K562 (cell line): ENCODE measurements around the gene VSTM1. TPM values are rescaled to one million over a fixed set of nuclear protein-coding genes. Genes with fewer than 3 reads are reported as not detected.
A peak's percentile ranks its signal among the peaks of the same experiment; 100 is the strongest.

Experiments
- CHD1 ChIP-seq: fragments of 200-600 bp; sonication (generic); IDR thresholded peaks from one replicate; pipeline ENCODE4 v1.6.1; 2012; ENCODE audit warnings: mild to moderate bottlenecking, moderate library complexity, low read length, inconsistent platforms
- E2F6 ChIP-seq, 2 experiments: IDR thresholded peaks; 2 replicates each; pipeline ENCODE4 v1.6.1; 2011; ENCODE audit warnings: borderline replicate concordance in 1 of 2, control low read depth in 1 of 2, low read depth in 1 of 2, low read length in 1 of 2, mild to moderate bottlenecking in 1 of 2, mixed read lengths in 1 of 2, moderate library complexity in 1 of 2; ENCODE audit not compliant: insufficient read depth in 1 of 2, insufficient read length in 1 of 2, poor library complexity in 1 of 2, severe bottlenecking in 1 of 2; ENCODE audit errors: extremely low read depth in 1 of 2
- MAFG ChIP-seq: fragments of 450-650 bp; conservative IDR thresholded peaks from 2 replicates; pipeline ENCODE4 v1.6.1; 2016; ENCODE audit warnings: missing genetic modification characterization, missing compliant biosample characterization
- NCOA2 ChIP-seq, 2 experiments: fragments of 450-650 bp; IDR thresholded peaks; 2 replicates each; pipeline ENCODE4 v1.6.1; 2018; ENCODE audit warnings: mild to moderate bottlenecking in 2 of 2, moderate library complexity in 1 of 2; ENCODE audit not compliant: partially characterized antibody in 2 of 2
- PATZ1 ChIP-seq: fragments of 250-450 bp; sonication (Bioruptor Pico); IDR thresholded peaks from 2 replicates; pipeline ENCODE4 v1.5.0; 2020; ENCODE audit warnings: mild to moderate bottlenecking, borderline replicate concordance
- PHB ChIP-seq: fragments of 250-450 bp; sonication (Bioruptor Pico); IDR thresholded peaks from 2 replicates; pipeline ENCODE4 v1.5.0; 2021
- POLR2G ChIP-seq: fragments of 200-400 bp; formaldehyde crosslinking; IDR thresholded peaks from 2 replicates; pipeline ENCODE4 v1.6.1; 2017; ENCODE audit warnings: low read depth, mild to moderate bottlenecking, antibody characterized with exemption, low read length, moderate library complexity
- RBFOX2 ChIP-seq: fragments of 200-400 bp; formaldehyde crosslinking; IDR thresholded peaks from 2 replicates; pipeline ENCODE4 v1.6.1; 2017; ENCODE audit warnings: low read depth, mild to moderate bottlenecking, low read length, moderate library complexity
- RCOR1 ChIP-seq, 2 experiments: IDR thresholded peaks; 2 replicates each; pipeline ENCODE4 v1.6.1; 2012; ENCODE audit warnings: low read depth in 2 of 2, low read length in 2 of 2, borderline replicate concordance in 1 of 2, improper control_type of control experiment in 1 of 2
- SNRNP70 ChIP-seq: fragments of 200-400 bp; formaldehyde crosslinking; optimal IDR thresholded peaks from 2 replicates; pipeline ENCODE3; 2017; ENCODE audit warnings: low read depth, low read length
- ZBTB7A ChIP-seq: IDR thresholded peaks from 2 replicates; pipeline ENCODE4 v1.6.1; 2011; ENCODE audit warnings: low read depth, mild to moderate bottlenecking, low read length, moderate library complexity, borderline replicate concordance; ENCODE audit not compliant: control insufficient read depth
- ZFPM2 ChIP-seq: fragments of 250-450 bp; sonication (Bioruptor Pico); IDR thresholded peaks from 2 replicates; pipeline ENCODE4 v1.5.1; 2022; ENCODE audit warnings: mild to moderate bottlenecking
- ZNF197 ChIP-seq: fragments of 200-800 bp; sonication (Bioruptor generic); IDR thresholded peaks from 2 replicates; pipeline ENCODE4 v1.6.1; 2016; ENCODE audit warnings: low read depth, missing genetic modification characterization, missing compliant biosample characterization
- polyA plus RNA-seq, 8 experiments: library from polyadenylated mRNA; depleted of rRNA in 4 of 8; stranded (reverse) in 5 of 8; unstranded in 3 of 8; fragments of >200 nt; fragmentation: Nextera tagmentation in 2 of 8; fragmentation: Illumina TruSeq in 1 of 8; extraction: Ambion mirVana in 2 of 8; extraction: Trizol in 1 of 8; gene quantifications; 2 replicates each; pipeline versions ENCODE4 v1.2.1 to v1.2.3, GENCODE V29; 2011 to 2014; ENCODE audit warnings: inconsistent platforms in 1 of 8, missing spikeins in 1 of 8
- total RNA-seq, 7 experiments: library from RNA; depleted of rRNA in 6 of 7; stranded (reverse); fragments of >200 nt in 6 of 7; fragmentation: Illumina TruSeq in 2 of 7; extraction: Trizol in 2 of 7; gene quantifications; 2 replicates each; pipeline versions ENCODE4 v1.2.1 to v1.2.3, GENCODE V29; 2011 to 2021; ENCODE audit warnings: low replicate concordance in 1 of 7
- TF ChIP-seq, protein P1 (sequence below): fragments of 450-650 bp; IDR thresholded peaks from 2 replicates; pipeline ENCODE4 v1.6.1; 2018; ENCODE audit not compliant: partially characterized antibody
- TF ChIP-seq, protein P2 (sequence below), 3 experiments: IDR thresholded peaks in 2 of 3; conservative IDR thresholded peaks in 1 of 3; 2 replicates each; pipeline ENCODE4 v1.5.1; 2011 to 2012; ENCODE audit warnings: low read length in 3 of 3, mild to moderate bottlenecking in 3 of 3, control low read depth in 2 of 3, improper control_type of control experiment in 1 of 3, inconsistent platforms in 1 of 3, low read depth in 1 of 3, mixed read lengths in 1 of 3, moderate library complexity in 1 of 3; ENCODE audit not compliant: insufficient read depth in 2 of 3
- TF ChIP-seq, protein P3 (sequence below): fragments of 450-650 bp; formaldehyde crosslinking; IDR thresholded peaks from 2 replicates; pipeline ENCODE4 v1.4.0; 2020; ENCODE audit warnings: mild to moderate bottlenecking, mixed read lengths

The VSTM1 gene
- total and polyA plus RNA-seq, 9 of the 15 experiments (the other 6 are each of a cell fraction or from before 2014, with no cell fraction given), result not detected

- TF ChIP-seq E2F6 (IDR thresholded peaks at IDR 0.05; ENCODE audit: borderline replicate concordance in 1 of 2, extremely low read depth in 1 of 2, insufficient read depth in 1 of 2, insufficient read length in 1 of 2, low read depth in 1 of 2, low read length in 1 of 2, poor library complexity in 1 of 2, severe bottlenecking in 1 of 2) (no peak), RBFOX2 (no peak), POLR2G (peak; percentile 26; the same call in 1 of the 2 replicates), CHD1 (no peak), PHB (no peak), NCOA2 (IDR thresholded peaks at IDR 0.05; ENCODE audit: partially characterized antibody in 2 of 2) (no peak), ZFPM2 (CRISPR knock-in tag) (no peak), MAFG (no peak), RCOR1 (IDR thresholded peaks at IDR 0.05; ENCODE audit: borderline replicate concordance in 1 of 2, low read depth in 2 of 2, low read length in 2 of 2) (no peak), ZBTB7A (0 out of 2 replicates have a peak, but pooled peaks have one; percentile 10), SNRNP70 (no peak), ZNF197 (no peak), PATZ1 (CRISPR knock-in tag) (no peak)
- TF ChIP-seq, protein P1, sequence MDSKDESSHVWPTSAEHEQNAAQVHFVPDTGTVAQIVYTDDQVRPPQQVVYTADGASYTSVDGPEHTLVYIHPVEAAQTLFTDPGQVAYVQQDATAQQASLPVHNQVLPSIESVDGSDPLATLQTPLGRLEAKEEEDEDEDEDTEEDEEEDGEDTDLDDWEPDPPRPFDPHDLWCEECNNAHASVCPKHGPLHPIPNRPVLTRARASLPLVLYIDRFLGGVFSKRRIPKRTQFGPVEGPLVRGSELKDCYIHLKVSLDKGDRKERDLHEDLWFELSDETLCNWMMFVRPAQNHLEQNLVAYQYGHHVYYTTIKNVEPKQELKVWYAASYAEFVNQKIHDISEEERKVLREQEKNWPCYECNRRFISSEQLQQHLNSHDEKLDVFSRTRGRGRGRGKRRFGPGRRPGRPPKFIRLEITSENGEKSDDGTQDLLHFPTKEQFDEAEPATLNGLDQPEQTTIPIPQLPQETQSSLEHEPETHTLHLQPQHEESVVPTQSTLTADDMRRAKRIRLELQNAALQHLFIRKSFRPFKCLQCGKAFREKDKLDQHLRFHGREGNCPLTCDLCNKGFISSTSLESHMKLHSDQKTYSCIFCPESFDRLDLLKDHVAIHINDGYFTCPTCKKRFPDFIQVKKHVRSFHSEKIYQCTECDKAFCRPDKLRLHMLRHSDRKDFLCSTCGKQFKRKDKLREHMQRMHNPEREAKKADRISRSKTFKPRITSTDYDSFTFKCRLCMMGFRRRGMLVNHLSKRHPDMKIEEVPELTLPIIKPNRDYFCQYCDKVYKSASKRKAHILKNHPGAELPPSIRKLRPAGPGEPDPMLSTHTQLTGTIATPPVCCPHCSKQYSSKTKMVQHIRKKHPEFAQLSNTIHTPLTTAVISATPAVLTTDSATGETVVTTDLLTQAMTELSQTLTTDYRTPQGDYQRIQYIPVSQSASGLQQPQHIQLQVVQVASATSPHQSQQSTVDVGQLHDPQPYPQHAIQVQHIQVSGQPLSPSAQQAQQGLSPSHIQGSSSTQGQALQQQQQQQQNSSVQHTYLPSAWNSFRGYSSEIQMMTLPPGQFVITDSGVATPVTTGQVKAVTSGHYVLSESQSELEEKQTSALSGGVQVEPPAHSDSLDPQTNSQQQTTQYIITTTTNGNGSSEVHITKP, result no peak
- TF ChIP-seq, protein P2, sequence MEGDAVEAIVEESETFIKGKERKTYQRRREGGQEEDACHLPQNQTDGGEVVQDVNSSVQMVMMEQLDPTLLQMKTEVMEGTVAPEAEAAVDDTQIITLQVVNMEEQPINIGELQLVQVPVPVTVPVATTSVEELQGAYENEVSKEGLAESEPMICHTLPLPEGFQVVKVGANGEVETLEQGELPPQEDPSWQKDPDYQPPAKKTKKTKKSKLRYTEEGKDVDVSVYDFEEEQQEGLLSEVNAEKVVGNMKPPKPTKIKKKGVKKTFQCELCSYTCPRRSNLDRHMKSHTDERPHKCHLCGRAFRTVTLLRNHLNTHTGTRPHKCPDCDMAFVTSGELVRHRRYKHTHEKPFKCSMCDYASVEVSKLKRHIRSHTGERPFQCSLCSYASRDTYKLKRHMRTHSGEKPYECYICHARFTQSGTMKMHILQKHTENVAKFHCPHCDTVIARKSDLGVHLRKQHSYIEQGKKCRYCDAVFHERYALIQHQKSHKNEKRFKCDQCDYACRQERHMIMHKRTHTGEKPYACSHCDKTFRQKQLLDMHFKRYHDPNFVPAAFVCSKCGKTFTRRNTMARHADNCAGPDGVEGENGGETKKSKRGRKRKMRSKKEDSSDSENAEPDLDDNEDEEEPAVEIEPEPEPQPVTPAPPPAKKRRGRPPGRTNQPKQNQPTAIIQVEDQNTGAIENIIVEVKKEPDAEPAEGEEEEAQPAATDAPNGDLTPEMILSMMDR (IDR thresholded peaks at IDR 0.05 in 2 of 3, conservative IDR thresholded peaks at IDR 0.05 in 1 of 3; ENCODE audit: insufficient read depth in 2 of 3, low read depth in 1 of 3, low read length in 3 of 3), result peak; percentile 19 to 48 (median 36); a peak in 3 of 6 replicates
- TF ChIP-seq, protein P3, sequence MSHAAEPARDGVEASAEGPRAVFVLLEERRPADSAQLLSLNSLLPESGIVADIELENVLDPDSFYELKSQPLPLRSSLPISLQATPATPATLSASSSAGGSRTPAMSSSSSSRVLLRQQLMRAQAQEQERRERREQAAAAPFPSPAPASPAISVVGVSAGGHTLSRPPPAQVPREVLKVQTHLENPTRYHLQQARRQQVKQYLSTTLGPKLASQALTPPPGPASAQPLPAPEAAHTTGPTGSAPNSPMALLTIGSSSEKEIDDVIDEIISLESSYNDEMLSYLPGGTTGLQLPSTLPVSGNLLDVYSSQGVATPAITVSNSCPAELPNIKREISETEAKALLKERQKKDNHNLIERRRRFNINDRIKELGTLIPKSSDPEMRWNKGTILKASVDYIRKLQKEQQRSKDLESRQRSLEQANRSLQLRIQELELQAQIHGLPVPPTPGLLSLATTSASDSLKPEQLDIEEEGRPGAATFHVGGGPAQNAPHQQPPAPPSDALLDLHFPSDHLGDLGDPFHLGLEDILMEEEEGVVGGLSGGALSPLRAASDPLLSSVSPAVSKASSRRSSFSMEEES (CRISPR knock-in tag), result no peak
Measured at GRCh38 chr19:54096617-54097106, 33.0 kb upstream of the VSTM1 start (continued).
